Measurements from ENCODE around the gene HEPN1.

Gene HEPN1

DNA sequence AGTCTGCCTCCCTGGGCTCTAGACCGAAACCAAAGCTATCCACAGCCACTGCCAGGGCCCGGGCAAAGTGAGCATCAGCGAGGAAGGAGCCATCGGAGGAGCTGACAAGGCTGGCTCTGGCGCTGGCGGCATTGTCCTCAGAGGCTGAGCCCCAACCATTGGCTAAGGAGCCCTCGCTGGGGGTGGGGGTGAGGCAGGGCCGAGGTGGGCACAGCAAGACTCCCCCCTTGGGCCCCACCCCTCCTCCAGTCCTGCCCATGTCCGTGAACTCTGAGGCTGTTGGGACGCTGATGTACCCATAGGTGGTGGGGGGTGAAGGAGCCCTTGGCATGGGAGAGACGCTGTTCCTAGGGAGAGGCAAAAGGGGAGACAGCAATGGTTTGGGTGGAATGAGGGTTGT is 32.6 kb upstream of the HEPN1 start:
- no peak for DNase-seq

DNA sequence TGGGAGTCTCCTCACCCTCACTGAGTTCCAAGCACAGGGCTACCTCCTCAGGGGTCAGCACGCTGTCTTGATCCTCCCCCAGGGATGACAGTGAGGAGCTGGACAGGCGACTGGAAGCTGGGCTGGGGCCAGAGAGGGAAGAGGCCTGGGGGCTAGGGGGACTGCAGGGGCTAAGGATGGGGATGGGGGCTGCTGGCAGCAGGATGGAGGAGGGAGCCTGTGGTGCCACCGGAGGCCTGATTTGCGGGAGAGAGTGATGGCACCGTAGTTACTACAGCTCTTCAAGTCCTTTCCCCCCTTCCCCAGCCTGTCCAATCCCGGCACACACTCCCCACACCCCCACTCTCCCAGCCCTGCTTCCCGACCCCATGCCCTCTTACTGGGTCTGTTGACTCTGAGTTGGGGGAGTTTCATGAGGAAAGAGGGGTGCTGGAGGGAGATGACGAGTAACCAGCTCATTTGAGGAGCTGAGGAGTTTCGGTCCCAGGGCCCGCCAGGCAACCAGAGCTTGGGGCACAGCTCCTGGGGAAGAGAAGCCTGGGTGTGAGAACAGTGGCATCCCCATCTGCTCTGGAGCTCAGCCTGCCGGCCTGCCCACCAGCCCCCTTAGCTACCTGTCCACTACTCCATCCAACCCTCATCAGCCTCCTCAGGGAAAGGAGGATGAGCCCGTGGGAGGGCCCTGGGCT is 31.9 kb upstream of the HEPN1 start:
- no peak for DNase-seq

- no peak for DNase-seq
Observed at GRCh38 chr11:124887667-124888013, 31.4 kb upstream of the HEPN1 start.

GRCh38 chr11:124889191-124890091 is 29.6 kb upstream of the HEPN1 start:
- no peak for DNase-seq

GRCh38 chr11:124890151-124890550 is 28.9 kb upstream of the HEPN1 start:
- DNase-seq = no peak

GRCh38 chr11:124890683-124891372 is 28.2 kb upstream of the HEPN1 start:
- DNase-seq = no peak

GRCh38 chr11:124891373-124891861 is 27.6 kb upstream of the HEPN1 start:
- no peak for DNase-seq

DNA sequence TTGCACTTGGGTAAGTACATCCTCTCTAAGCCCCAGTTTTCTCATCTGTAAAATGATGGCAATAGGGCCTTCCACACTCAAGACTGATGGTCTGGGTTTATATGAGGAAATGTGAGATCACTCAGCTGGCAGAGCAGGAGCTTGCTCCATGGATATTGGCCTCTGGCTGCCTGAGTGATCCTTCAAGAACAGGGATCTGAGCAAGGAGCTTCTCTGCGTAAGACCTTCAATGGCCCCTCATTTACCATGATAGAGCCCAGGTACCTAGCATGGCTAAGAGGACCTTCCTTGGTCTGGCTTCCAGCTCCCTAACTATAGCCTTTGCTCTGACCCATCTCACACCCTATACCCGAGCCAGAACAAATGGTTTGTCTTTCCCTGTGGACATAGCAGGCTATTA is 26.9 kb upstream of the HEPN1 start:
- no peak for DNase-seq

DNA sequence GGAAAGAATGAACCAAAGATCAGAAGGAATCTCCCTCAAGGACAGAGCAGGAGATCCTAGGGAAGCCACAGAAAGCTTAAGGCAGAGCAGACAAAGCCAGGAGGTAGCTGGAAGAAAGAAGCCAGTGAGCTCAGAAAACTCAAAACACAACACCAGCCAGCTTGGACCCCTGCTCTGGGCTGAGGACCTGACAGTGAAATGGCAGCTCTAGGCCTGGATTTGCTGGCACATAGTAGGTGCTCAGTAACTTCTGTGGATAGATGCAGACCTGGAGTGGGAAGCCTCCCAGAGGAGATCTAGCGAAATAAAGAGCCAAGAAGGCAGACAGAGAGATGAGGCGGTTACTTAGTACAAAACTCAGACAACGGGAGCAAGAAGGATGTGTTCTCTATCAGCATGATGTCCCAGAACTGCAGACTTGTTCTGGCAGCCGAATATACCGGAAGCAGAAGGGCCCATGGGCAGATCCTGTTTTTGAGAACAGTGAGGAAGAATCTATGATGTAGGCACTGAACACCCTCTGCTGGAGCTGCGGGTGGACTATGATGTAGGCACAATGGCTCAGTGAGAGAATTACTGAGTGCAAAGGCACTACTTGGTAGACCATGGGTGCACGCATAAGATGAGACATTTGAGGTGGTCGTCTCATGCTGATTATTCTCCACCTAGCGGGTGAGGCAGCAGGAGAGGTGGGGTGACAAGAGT is 26.1 kb upstream of the HEPN1 start:
- peak; percentile 13 for DNase-seq

GRCh38 chr11:124893781-124894401 is 25.2 kb upstream of the HEPN1 start:
- DNase-seq = no peak

GRCh38 chr11:124894606-124895430 is 24.2 kb upstream of the HEPN1 start:
- no peak for DNase-seq

- no peak for DNase-seq
Observed at GRCh38 chr11:124895471-124895971, 23.5 kb upstream of the HEPN1 start.

GRCh38 chr11:124896071-124896750 is 22.8 kb upstream of the HEPN1 start:
- DNase-seq = no peak

GRCh38 chr11:124896821-124897391 is 22.1 kb upstream of the HEPN1 start:
- no peak for DNase-seq

GRCh38 chr11:124897674-124898262 is 21.3 kb upstream of the HEPN1 start, which contains the start of gene ROBO4:
Gene ROBO4, minus strand, starts transcription at chr11:124897865. Its CDS starts 70 bp downstream, at chr11:124897795.
- peak; percentile 78 for DNase-seq

GRCh38 chr11:124898263-124898680 is 20.8 kb upstream of the HEPN1 start:
- peak; percentile 27 for DNase-seq

GRCh38 chr11:124898711-124899110 is 20.3 kb upstream of the HEPN1 start:
- DNase-seq = no peak

GRCh38 chr11:124899383-124900145 is 19.5 kb upstream of the HEPN1 start:
- DNase-seq = no peak

GRCh38 chr11:124900464-124900863 is 18.6 kb upstream of the HEPN1 start:
- DNase-seq = no peak
